Mesothelial cell of epicardium (in vitro differentiated cells): ENCODE results near the gene SLFN13. TPM values are rescaled to one million over a fixed set of nuclear protein-coding genes. Genes with fewer than 3 reads are reported as not detected.

Experiments used
- DNase-seq, 2 experiments: peaks; one replicate each; pipeline ENCODE4 v3.0.0; 2021; ENCODE audit warnings: low spot score in 2 of 2; ENCODE audit not compliant: unreplicated experiment in 2 of 2
- H3K27ac Mint-ChIP-seq: 2 replicates; pipeline ENCODE4 v1.8.0; 2021; ENCODE audit warnings: mixed read lengths
- H3K27me3 Mint-ChIP-seq: 2 replicates; pipeline ENCODE4 v1.8.0; 2021; ENCODE audit warnings: low read depth, mixed read lengths
- H3K36me3 Mint-ChIP-seq: 2 replicates; pipeline ENCODE4 v1.8.0; 2021; ENCODE audit warnings: mixed read lengths
- H3K4me1 Mint-ChIP-seq: 2 replicates; pipeline ENCODE4 v1.8.0; 2021; ENCODE audit warnings: mixed read lengths
- H3K4me3 Mint-ChIP-seq: 2 replicates; pipeline ENCODE4 v1.8.0; 2021; ENCODE audit warnings: mild to moderate bottlenecking, moderate library complexity, mixed read lengths
- H3K9me3 Mint-ChIP-seq: 2 replicates; pipeline ENCODE4 v1.8.0; 2021; ENCODE audit warnings: mixed read lengths
- total RNA-seq: library from RNA; stranded (reverse); gene quantifications from 3 replicates; pipeline ENCODE4 v1.2.1, GENCODE V29; 2021
- TF ChIP-seq, protein P1 (sequence below): fragments of 200-600 bp; sonication (generic); IDR thresholded peaks from one replicate; pipeline ENCODE4 v1.5.0; 2021; ENCODE audit warnings: antibody characterized with exemption; ENCODE audit not compliant: unreplicated experiment

Gene SLFN13
- total RNA-seq, 1 donor from 2014 or later = 24.7 TPM

DNA sequence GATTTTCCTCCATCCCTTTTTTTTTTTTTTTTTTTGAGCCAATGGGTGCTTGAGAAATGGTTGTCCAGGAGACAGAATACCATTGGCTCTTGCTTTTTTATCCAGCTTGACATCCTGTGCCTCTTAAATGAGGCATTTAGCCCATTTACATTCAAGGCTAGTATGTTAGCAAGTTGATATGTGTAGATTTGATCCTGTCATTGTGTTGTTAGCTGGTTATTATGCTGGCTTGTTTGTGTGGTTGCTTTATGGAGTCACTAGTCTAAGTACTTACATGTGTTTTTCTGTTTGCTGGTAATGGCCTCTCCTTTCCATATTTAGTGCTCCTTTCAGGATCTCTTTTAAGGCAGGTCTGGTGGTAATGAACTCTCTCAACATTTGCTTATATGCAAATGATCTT lies 61.1 kb downstream of the SLFN13 start:
- DNase-seq = no peak
- Mint-ChIP-seq H3K27ac (no peak overlapping the region), H3K4me3 (no peak overlapping the region), H3K9me3 (peaks cover 34% of the 10 kb centered on the region), H3K36me3 (no peaks in the 10 kb centered on the region), H3K27me3 (peaks cover 37% of the 10 kb centered on the region), H3K4me1 (no peaks in the 10 kb centered on the region)
- TF ChIP-seq, protein P1, sequence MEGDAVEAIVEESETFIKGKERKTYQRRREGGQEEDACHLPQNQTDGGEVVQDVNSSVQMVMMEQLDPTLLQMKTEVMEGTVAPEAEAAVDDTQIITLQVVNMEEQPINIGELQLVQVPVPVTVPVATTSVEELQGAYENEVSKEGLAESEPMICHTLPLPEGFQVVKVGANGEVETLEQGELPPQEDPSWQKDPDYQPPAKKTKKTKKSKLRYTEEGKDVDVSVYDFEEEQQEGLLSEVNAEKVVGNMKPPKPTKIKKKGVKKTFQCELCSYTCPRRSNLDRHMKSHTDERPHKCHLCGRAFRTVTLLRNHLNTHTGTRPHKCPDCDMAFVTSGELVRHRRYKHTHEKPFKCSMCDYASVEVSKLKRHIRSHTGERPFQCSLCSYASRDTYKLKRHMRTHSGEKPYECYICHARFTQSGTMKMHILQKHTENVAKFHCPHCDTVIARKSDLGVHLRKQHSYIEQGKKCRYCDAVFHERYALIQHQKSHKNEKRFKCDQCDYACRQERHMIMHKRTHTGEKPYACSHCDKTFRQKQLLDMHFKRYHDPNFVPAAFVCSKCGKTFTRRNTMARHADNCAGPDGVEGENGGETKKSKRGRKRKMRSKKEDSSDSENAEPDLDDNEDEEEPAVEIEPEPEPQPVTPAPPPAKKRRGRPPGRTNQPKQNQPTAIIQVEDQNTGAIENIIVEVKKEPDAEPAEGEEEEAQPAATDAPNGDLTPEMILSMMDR = no peak

Other genes starting within 250 kb of the SLFN13 start
- gene SLFN5, start 205.7 kb downstream of the SLFN13 start, total RNA-seq = 46.2 to 50.0 TPM (median 46.9 TPM) in 3 replicates
- 34.1 to 37.7 TPM (median 36.9 TPM) in 3 replicates for gene SLFN11, start 75.1 kb downstream of the SLFN13 start, total RNA-seq
- 18.4 to 19.5 TPM (median 18.8 TPM) in 3 replicates for gene SLFN12, start 16.3 kb downstream of the SLFN13 start, total RNA-seq
- gene SLFN12L, start 88.9 kb upstream of the SLFN13 start, total RNA-seq = 0.09 to 0.18 TPM (median 0.09 TPM) in 3 replicates
- not detected in 3 replicates for gene SLFN14, start 112.1 kb upstream of the SLFN13 start, total RNA-seq
- gene PEX12, start 129.8 kb upstream of the SLFN13 start, total RNA-seq = 5.0 to 7.5 TPM (median 5.1 TPM) in 3 replicates
- gene AP2B1, start 138.6 kb upstream of the SLFN13 start, total RNA-seq = 155 to 158 TPM (median 155 TPM) in 3 replicates